KMS-11 (cell line): ENCODE data around the gene GGCX.

Source experiments
- H2AFZ ChIP-seq: fragments of 200-600 bp; sonication (generic); 2 replicates; pipeline ENCODE4 v1.6.1; 2016; ENCODE audit warnings: antibody characterized with exemption, mixed run types, low read depth
- H3K27ac ChIP-seq: fragments of 200-600 bp; sonication (generic); 2 replicates; pipeline ENCODE4 v1.6.1; 2016; ENCODE audit warnings: mild to moderate bottlenecking, mixed run types
- H3K27me3 ChIP-seq: fragments of 200-600 bp; sonication (generic); 2 replicates; pipeline ENCODE4 v1.6.1; 2017; ENCODE audit warnings: mild to moderate bottlenecking, low read depth, mixed run types, moderate library complexity; ENCODE audit not compliant: insufficient read depth
- H3K36me3 ChIP-seq: fragments of 200-600 bp; sonication (generic); 2 replicates; pipeline ENCODE4 v1.6.1; 2017; ENCODE audit warnings: mild to moderate bottlenecking, mixed run types; ENCODE audit not compliant: insufficient read depth
- H3K4me1 ChIP-seq: fragments of 200-600 bp; sonication (generic); 2 replicates; pipeline ENCODE4 v1.6.1; 2016; ENCODE audit warnings: mild to moderate bottlenecking, low read depth, mixed run types; ENCODE audit not compliant: poor library complexity, severe bottlenecking
- H3K4me2 ChIP-seq: fragments of 200-600 bp; sonication (generic); 2 replicates; pipeline ENCODE4 v1.7.0; 2016; ENCODE audit warnings: mild to moderate bottlenecking, mixed run types
- H3K4me3 ChIP-seq: fragments of 200-600 bp; sonication (generic); IDR thresholded peaks from 2 replicates; pipeline ENCODE4 v1.6.1; 2017; ENCODE audit warnings: low read depth, low read length, mixed read lengths; ENCODE audit not compliant: insufficient read depth
- H3K79me2 ChIP-seq: fragments of 200-600 bp; sonication (generic); 2 replicates; pipeline ENCODE4 v1.6.1; 2016; ENCODE audit warnings: low read depth, mixed run types; ENCODE audit not compliant: insufficient read depth
- H3K9ac ChIP-seq: fragments of 200-600 bp; sonication (generic); 2 replicates; pipeline ENCODE4 v1.6.1; 2016; ENCODE audit warnings: mild to moderate bottlenecking, mixed run types
- H4K20me1 ChIP-seq: fragments of 200-600 bp; sonication (generic); 2 replicates; pipeline ENCODE4 v1.6.1; 2016; ENCODE audit warnings: mild to moderate bottlenecking, mixed run types; ENCODE audit not compliant: insufficient read depth
- CTCF ChIP-seq: fragments of 200-600 bp; sonication (generic); conservative IDR thresholded peaks from 2 replicates; pipeline ENCODE4 v1.6.1; 2017; ENCODE audit warnings: low read depth, mild to moderate bottlenecking, antibody characterized with exemption, low read length, moderate library complexity, mixed read lengths

GGCX gene

GRCh38 chr2:85600951-85601770 is 39.9 kb upstream of the GGCX start:
- no peak for TF ChIP-seq CTCF
- no peak overlapping the region for H3K4me3 ChIP-seq
- H3K9ac ChIP-seq = no peak overlapping the region
- H3K27ac ChIP-seq = no peak overlapping the region
- H2AFZ ChIP-seq = no peak overlapping the region
- H3K36me3 ChIP-seq = no peaks in the 10 kb centered on the region
- H3K79me2 ChIP-seq = peaks cover 10% of the 10 kb centered on the region; the same call in 1 of the 2 replicates
- H3K4me1 ChIP-seq = peaks cover 30% of the 10 kb centered on the region
- H3K4me2 ChIP-seq = peak overlapping the region; percentile 67; the same call in 1 of the 2 replicates
- H4K20me1 ChIP-seq = no peaks in the 10 kb centered on the region
- no peaks in the 10 kb centered on the region for H3K27me3 ChIP-seq

- H3K27me3 ChIP-seq = no peaks in the 10 kb centered on the region
- H3K4me3 ChIP-seq = no peak overlapping the region
- no peaks in the 10 kb centered on the region for H4K20me1 ChIP-seq
- no peak overlapping the region for H3K4me2 ChIP-seq
- TF ChIP-seq CTCF = no peak
- H3K9ac ChIP-seq = no peak overlapping the region
- H3K27ac ChIP-seq = no peak overlapping the region
- H3K79me2 ChIP-seq = peaks cover 16% of the 10 kb centered on the region; the same call in 1 of the 2 replicates
- H3K36me3 ChIP-seq = no peaks in the 10 kb centered on the region
- peaks cover 31% of the 10 kb centered on the region for H3K4me1 ChIP-seq
- no peak overlapping the region for H2AFZ ChIP-seq
Observed at GRCh38 chr2:85600235-85600575, 38.9 kb upstream of the GGCX start.

- Histone ChIP-seq H3K27me3 (no peaks in the 10 kb centered on the region), H3K27ac (no peak overlapping the region), H3K4me2 (no peak overlapping the region), H3K9ac (no peak overlapping the region), H3K36me3 (no peaks in the 10 kb centered on the region), H4K20me1 (no peaks in the 10 kb centered on the region), H3K79me2 (peaks cover 16% of the 10 kb centered on the region; the same call in 1 of the 2 replicates), H3K4me1 (peaks cover 33% of the 10 kb centered on the region), H3K4me3 (no peak overlapping the region), H2AFZ (no peak overlapping the region)
- no peak for TF ChIP-seq CTCF
Observed at GRCh38 chr2:85599468-85600234, 38.4 kb upstream of the GGCX start.

GRCh38 chr2:85598594-85599340 is 37.5 kb upstream of the GGCX start:
- no peak overlapping the region for H3K4me3 ChIP-seq
- peaks cover 16% of the 10 kb centered on the region; the same call in 1 of the 2 replicates for H3K79me2 ChIP-seq
- no peak overlapping the region for H3K9ac ChIP-seq
- H3K4me1 ChIP-seq = peaks cover 31% of the 10 kb centered on the region
- H3K27me3 ChIP-seq = no peaks in the 10 kb centered on the region
- no peak for TF ChIP-seq CTCF
- H4K20me1 ChIP-seq = no peaks in the 10 kb centered on the region
- H3K4me2 ChIP-seq = no peak overlapping the region
- H2AFZ ChIP-seq = no peak overlapping the region
- no peak overlapping the region for H3K27ac ChIP-seq
- no peaks in the 10 kb centered on the region for H3K36me3 ChIP-seq
